RWPE1 (cell line): ENCODE data around the gene AP3D1.

ENCODE experiments used
- CTCF ChIA-PET: fragments of 350-600 bp; sonication (Branson Sonifier 250); formaldehyde crosslinking; extraction: SDS; loops from one replicate; lab custom pipeline; 2021; lab: Yijun Ruan, JAX
- POLR2A ChIA-PET: fragments of 400-600 bp; formaldehyde crosslinking; extraction: SDS; loops from one replicate; lab custom pipeline; 2020; ENCODE audit warnings: antibody characterized with exemption; ENCODE audit not compliant: low non-redundant PET; lab: Yijun Ruan, JAX
- DNase-seq: peaks from one replicate; pipeline ENCODE4 v3.0.0; 2012; ENCODE audit warnings: low spot score
- H3K27ac ChIP-seq: fragments of 450-650 bp; 2 replicates; pipeline ENCODE4 v1.5.1; 2017
- TF ChIP-seq, protein P1 (sequence below): fragments of 450-650 bp; conservative IDR thresholded peaks from 2 replicates; pipeline ENCODE4 v1.5.1; 2017; ENCODE audit warnings: low read depth, mild to moderate bottlenecking

Gene AP3D1

DNA sequence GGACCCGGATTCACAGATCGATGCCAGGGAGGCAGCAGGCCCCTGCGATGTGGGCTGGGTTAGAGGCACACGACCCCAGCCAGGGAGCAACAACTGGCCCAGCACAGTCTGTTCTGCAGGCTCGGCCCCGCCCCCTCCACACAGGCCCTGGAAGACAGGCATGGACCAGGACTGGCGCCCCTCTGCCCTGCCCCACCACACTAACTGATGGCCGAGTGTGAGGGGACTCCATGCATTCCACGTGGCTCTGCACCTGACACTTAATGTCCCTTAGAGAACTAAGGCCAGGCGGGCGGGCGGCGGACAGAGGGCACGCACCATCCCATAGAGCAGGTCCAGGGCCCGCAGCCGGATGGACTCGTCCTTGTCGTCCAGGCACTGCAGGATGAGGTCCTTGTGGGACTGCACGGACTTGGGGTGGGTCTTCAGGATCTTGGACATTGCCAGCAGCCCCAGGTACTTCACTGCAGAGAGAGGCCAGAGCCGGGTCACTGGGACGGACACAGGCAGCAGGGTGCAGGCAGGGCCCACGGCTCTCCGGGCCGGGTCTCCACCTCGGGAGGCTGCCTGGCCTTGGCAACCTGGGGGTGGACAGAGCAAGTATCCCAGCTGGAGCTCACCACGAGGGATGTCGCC lies 29.8 kb downstream of the AP3D1 start:
- no peak overlapping the region for H3K27ac ChIP-seq
- DNase-seq, result no peak
- ChIA-PET POLR2A (interaction anchor here (0.6 kb wide), 1 partner anchor 305 kb away, joined by 3 read pairs; no protein-coding TSS in a partner anchor), CTCF (interaction anchor here (0.7 kb wide), 1 partner anchor 8 kb away, joined by 3 read pairs; no protein-coding TSS in a partner anchor)
- TF ChIP-seq, protein P1, sequence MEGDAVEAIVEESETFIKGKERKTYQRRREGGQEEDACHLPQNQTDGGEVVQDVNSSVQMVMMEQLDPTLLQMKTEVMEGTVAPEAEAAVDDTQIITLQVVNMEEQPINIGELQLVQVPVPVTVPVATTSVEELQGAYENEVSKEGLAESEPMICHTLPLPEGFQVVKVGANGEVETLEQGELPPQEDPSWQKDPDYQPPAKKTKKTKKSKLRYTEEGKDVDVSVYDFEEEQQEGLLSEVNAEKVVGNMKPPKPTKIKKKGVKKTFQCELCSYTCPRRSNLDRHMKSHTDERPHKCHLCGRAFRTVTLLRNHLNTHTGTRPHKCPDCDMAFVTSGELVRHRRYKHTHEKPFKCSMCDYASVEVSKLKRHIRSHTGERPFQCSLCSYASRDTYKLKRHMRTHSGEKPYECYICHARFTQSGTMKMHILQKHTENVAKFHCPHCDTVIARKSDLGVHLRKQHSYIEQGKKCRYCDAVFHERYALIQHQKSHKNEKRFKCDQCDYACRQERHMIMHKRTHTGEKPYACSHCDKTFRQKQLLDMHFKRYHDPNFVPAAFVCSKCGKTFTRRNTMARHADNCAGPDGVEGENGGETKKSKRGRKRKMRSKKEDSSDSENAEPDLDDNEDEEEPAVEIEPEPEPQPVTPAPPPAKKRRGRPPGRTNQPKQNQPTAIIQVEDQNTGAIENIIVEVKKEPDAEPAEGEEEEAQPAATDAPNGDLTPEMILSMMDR, result no peak

DNA sequence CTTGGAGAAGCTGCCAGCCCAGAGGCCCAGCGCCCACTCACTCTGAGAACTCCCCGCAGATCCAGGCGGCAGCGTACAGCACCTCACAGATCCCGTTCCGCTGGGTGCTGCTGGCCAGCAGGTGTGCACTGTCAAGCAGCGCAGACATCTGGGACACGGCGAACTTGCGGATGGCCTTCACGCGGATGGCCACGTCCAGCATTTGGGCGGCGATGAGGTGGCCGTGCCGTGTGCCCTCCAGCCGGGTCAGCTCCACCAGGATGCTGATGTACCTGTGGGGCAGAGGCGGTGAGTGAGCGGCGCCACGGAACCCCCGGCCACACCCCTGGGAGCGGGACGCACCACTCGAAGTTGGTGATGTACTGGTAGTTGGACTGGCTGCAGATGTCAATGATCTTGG lies 30.5 kb downstream of the AP3D1 start:
- ChIA-PET CTCF (interaction anchor here (0.7 kb wide), 1 partner anchor 9 kb away, joined by 3 read pairs; no protein-coding TSS in a partner anchor), POLR2A (no interaction called here)
- DNase-seq, result no peak
- TF ChIP-seq, protein P1, result no peak
- H3K27ac ChIP-seq, result no peak overlapping the region

DNA sequence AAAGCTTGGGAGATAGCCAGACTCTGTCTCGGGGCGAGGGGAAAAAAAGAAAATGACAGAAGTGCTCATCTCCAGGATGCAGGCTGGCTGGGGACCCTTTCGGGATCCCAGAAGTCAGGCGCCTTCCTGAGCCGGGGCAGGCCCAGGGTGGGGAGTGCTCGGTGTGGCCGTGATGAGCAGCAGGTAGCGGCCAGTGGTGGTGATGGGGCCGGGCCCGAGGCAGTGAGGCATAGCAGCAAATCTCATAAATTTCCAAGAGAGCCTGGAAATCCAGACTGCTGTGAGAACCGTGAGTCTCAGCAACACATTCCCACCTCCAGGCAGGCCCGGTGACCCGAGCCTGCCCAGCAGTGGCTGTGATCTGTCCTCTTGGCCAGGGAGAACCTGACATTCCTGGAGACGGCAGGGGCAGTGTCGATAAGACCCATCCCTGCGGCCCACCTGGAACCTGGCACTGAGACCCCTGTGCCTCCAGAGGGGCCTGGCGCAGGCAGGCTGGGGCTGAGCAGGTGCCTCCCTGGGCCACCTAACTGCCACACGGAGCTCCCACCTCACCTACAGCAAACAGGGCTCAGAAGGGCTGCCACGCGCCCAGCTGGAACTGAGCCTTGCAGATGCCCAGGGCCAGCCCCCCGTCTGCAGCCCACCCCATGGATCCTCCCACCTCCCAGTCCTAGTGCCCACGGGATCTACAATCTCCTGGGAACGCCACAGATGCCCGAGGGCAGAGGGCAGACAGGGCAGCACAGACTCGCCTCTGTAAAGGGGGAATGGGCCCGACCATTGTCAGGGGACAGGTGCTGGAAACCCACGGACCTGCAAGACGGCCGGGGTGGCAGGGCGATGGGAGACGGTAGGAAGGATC lies 31.2 kb downstream of the AP3D1 start:
- no peak for DNase-seq
- peak overlapping the region; percentile 6; the same call in 1 of the 2 replicates for H3K27ac ChIP-seq
- ChIA-PET CTCF (no interaction called here), POLR2A (no interaction called here)
- TF ChIP-seq, protein P1, result no peak

DNA sequence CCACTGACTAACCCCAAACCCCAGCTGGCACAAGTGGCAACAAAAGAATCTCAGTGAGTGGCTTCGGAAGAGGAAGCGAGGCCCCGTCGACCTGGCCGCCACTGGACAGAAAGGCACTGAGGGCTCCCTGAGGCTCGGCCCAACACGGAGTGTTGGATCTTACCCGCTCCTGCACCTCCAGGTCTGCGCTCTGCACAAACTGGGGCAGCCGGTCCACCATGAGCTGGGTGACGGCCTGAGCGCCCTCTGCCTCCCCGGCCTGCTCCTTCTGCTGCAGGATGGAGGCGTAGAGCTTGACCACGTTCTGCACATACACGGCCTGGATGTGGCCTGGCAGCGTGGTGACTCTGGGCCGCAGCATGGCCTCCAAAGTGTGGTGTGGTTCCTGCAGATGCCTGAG lies 32.9 kb downstream of the AP3D1 start:
- no peak for DNase-seq
- no peak overlapping the region for H3K27ac ChIP-seq
- ChIA-PET POLR2A (no interaction called here), CTCF (no interaction called here)
- TF ChIP-seq, protein P1, result no peak

DNA sequence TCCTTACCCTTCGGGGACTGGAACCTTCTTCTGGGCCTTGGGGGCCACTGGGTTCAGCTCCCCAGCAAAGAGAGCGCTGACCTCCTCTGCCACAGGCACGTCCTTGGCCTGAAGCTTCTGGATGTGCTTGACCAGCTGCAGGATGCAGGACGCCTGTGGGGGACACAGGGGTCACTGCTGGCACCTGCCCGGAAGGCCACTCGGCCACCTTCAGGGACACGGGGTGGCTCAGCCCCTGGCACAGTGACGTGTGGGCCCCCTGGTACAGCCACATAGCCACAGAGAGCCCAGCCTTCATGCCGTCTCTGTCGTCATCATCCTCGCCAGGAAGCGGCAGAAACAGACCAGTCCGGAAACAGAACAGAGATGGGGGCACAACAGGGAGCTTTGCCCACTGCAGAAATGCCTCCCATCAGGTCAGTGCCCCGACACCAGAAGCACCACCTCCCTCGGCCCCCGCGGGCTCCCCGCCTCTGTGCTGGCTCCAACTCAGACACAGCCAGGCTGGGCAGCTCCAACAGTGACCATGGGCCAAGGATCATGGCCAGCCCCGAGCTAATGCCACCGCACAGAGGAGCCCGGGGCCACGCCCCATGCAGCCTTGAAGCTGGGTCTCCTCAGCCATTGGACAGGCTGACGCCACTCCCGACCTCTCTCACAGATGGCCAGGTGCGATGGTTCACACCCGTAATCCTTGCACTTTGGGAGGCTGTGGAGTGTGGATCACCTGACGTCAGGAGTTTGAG lies 34.0 kb downstream of the AP3D1 start:
- POLR2A ChIA-PET, result no interaction called here

More for the DNA sequence above, 34.0 kb downstream of the AP3D1 start:
- no peak overlapping the region for H3K27ac ChIP-seq
- CTCF ChIA-PET, result interaction anchor here (0.6 to 0.7 kb wide), 2 partner anchors 41 to 115 kb away, joined by 3 to 4 read pairs; no protein-coding TSS in a partner anchor
- TF ChIP-seq, protein P1, result no peak
- DNase-seq, result no peak
